ENCODE measurements around the gene MOB1A.
A peak's percentile ranks its signal among the peaks of the same experiment; 100 is the strongest.

GRCh38 chr2:74198461-74199274, 20.0 kb upstream of the MOB1A start, which contains the start of gene MTHFD2:
- TF ChIP-seq POLR2A (IDR thresholded peaks at IDR 0.05) (peak; percentile 29 to 59), CTCF (IDR thresholded peaks at IDR 0.05) (peak; percentile 63 to 88 (median 77))

All from uterus (tissue), 2 donors.